HG03159 (cell line): Measurements from ENCODE around the gene FLT3LG.

Source experiments
- ATAC-seq: cut with Tn5 transposase; IDR thresholded peaks from one replicate; pipeline ENCODE4 v1.9.1; 2021; ENCODE audit warnings: mild to moderate bottlenecking, moderate library complexity; ENCODE audit not compliant: unreplicated experiment

Gene FLT3LG

GRCh38 chr19:49473868-49474541 lies at the start of gene FLT3LG:
Gene FLT3LG, plus strand, starts transcription at chr19:49474215. Its CDS starts 425 bp downstream, at chr19:49474640.
- ATAC-seq: no peak

- no peak for ATAC-seq
Measured at GRCh38 chr19:49425178-49425577, 48.8 kb upstream of the FLT3LG start, which contains the start of gene GFY. Gene GFY, plus strand, starts transcription at chr19:49425388. Its CDS starts 1,043 bp downstream, at chr19:49426431.

- no peak for ATAC-seq
Measured at GRCh38 chr19:49425922-49426592, 48.0 kb upstream of the FLT3LG start.

- no peak for ATAC-seq
Measured at GRCh38 chr19:49427339-49427738, 46.7 kb upstream of the FLT3LG start.

GRCh38 chr19:49427855-49428546 lies 46.0 kb upstream of the FLT3LG start:
- ATAC-seq: no peak

GRCh38 chr19:49428547-49429451 lies 45.2 kb upstream of the FLT3LG start:
- ATAC-seq: no peak

GRCh38 chr19:49430172-49430677 lies 43.8 kb upstream of the FLT3LG start:
- ATAC-seq: no peak

GRCh38 chr19:49430678-49431329 lies 43.2 kb upstream of the FLT3LG start:
- ATAC-seq: no peak

- no peak for ATAC-seq
Measured at GRCh38 chr19:49431330-49431749, 42.7 kb upstream of the FLT3LG start.

- no peak for ATAC-seq
Measured at GRCh38 chr19:49432141-49433073, 41.6 kb upstream of the FLT3LG start.

- ATAC-seq: no peak
Measured at GRCh38 chr19:49433240-49433901, 40.6 kb upstream of the FLT3LG start.

- ATAC-seq: no peak
Measured at GRCh38 chr19:49434907-49435583, 39.0 kb upstream of the FLT3LG start.

- no peak for ATAC-seq
Measured at GRCh38 chr19:49435670-49436069, 38.3 kb upstream of the FLT3LG start.

- ATAC-seq: no peak
Measured at GRCh38 chr19:49436381-49437017, 37.5 kb upstream of the FLT3LG start.

- no peak for ATAC-seq
Measured at GRCh38 chr19:49437231-49437630, 36.8 kb upstream of the FLT3LG start.

GRCh38 chr19:49438261-49438660 lies 35.8 kb upstream of the FLT3LG start:
- no peak for ATAC-seq

GRCh38 chr19:49439836-49440235 lies 34.2 kb upstream of the FLT3LG start:
- no peak for ATAC-seq
